ENCODE results near the gene ZNF576. TPM values are rescaled to one million over a fixed set of nuclear protein-coding genes. Genes with fewer than 3 reads are reported as not detected.

Gene ZNF576
- total and polyA plus RNA-seq, 9 of the 15 experiments (the other 6 are each of a cell fraction or from before 2014, with no cell fraction given): 6.8 to 18.2 (median 12.2) TPM

DNA sequence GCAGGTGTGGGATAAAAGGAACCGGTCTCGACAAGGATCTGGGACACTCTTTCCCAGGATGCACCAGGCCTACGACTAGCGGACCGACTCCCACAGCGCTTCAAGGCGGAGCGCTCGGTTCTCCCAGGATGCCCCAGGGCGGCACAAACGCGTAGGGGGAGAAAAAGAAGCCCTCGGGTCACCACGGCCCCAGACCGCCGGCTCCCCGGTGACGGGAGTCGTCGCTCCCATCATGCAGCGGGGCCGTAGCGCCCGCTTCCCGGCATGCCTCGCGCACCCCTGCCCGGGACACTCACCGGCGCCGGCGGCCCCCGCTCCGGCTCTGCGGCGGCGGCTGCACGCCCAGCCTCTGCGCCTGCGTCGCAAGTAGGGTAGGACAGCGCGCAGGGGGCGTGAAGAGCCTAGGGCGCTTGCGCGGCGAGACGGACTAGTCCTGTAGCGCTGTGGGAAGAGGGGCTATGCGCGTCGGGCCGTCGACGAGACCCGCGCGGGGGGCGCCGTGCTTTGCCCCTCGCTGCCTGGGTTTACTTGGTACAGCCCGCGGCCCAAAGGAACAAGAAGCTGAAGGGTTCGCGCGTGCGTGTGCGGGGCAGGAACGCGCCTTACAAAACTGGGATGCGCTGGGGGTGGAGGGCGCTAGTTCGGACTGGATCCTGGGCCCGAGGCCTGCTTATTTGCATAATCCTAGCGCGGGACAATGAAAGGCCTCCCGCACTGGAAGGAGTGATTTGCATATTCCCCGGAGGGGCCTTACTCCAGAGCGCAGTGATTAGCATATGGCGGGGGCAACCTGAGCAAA lies 23.1 kb downstream of the ZNF576 start, which contains the start of gene ZNF428 (continued):
- TF ChIP-seq, protein P1, sequence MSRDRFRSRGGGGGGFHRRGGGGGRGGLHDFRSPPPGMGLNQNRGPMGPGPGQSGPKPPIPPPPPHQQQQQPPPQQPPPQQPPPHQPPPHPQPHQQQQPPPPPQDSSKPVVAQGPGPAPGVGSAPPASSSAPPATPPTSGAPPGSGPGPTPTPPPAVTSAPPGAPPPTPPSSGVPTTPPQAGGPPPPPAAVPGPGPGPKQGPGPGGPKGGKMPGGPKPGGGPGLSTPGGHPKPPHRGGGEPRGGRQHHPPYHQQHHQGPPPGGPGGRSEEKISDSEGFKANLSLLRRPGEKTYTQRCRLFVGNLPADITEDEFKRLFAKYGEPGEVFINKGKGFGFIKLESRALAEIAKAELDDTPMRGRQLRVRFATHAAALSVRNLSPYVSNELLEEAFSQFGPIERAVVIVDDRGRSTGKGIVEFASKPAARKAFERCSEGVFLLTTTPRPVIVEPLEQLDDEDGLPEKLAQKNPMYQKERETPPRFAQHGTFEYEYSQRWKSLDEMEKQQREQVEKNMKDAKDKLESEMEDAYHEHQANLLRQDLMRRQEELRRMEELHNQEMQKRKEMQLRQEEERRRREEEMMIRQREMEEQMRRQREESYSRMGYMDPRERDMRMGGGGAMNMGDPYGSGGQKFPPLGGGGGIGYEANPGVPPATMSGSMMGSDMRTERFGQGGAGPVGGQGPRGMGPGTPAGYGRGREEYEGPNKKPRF (IDR thresholded peaks at IDR 0.05; ENCODE audit: low read depth, low read length): no peak
- TF ChIP-seq GATA2 (CRISPR knock-in tag; IDR thresholded peaks at IDR 0.05) (no peak), HDAC1 (IDR thresholded peaks at IDR 0.05) (0 out of 4 replicates have a peak, but pooled peaks of 1 of the 2 experiments have one; percentile 10), NCOR1 (IDR thresholded peaks at IDR 0.05) (0 out of 2 replicates have a peak, but pooled peaks have one; percentile 10), TRIM24 (IDR thresholded peaks at IDR 0.05) (no peak), RBM15 (IDR thresholded peaks at IDR 0.05; ENCODE audit: insufficient read depth, low read length) (no peak), U2AF2 (optimal IDR thresholded peaks at IDR 0.05; ENCODE audit: low read depth, low read length) (no peak), RBFOX2 (IDR thresholded peaks at IDR 0.05; ENCODE audit: low read depth, low read length) (peak; percentile 97), HNRNPUL1 (IDR thresholded peaks at IDR 0.05; ENCODE audit: low read length) (no peak), ESRRB (CRISPR knock-in tag; IDR thresholded peaks at IDR 0.05; ENCODE audit: borderline replicate concordance) (no peak), DLX4 (CRISPR knock-in tag; IDR thresholded peaks at IDR 0.05) (no peak), CCAR2 (IDR thresholded peaks at IDR 0.05; ENCODE audit: low read depth, low read length) (no peak), NCOA1 (IDR thresholded peaks at IDR 0.05; ENCODE audit: low read depth) (no peak; the same call in 1 of the 2 replicates), BCL6 (CRISPR knock-in tag; IDR thresholded peaks at IDR 0.05) (no peak), ZNF175 (CRISPR knock-in tag; IDR thresholded peaks at IDR 0.05; ENCODE audit: low read depth) (0 out of 2 replicates have a peak, but pooled peaks have one; percentile 26)
- TF ChIP-seq, protein P2, sequence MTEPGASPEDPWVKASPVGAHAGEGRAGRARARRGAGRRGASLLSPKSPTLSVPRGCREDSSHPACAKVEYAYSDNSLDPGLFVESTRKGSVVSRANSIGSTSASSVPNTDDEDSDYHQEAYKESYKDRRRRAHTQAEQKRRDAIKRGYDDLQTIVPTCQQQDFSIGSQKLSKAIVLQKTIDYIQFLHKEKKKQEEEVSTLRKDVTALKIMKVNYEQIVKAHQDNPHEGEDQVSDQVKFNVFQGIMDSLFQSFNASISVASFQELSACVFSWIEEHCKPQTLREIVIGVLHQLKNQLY (CRISPR knock-in tag; conservative IDR thresholded peaks at IDR 0.05): no peak
- TF ChIP-seq, protein P3, sequence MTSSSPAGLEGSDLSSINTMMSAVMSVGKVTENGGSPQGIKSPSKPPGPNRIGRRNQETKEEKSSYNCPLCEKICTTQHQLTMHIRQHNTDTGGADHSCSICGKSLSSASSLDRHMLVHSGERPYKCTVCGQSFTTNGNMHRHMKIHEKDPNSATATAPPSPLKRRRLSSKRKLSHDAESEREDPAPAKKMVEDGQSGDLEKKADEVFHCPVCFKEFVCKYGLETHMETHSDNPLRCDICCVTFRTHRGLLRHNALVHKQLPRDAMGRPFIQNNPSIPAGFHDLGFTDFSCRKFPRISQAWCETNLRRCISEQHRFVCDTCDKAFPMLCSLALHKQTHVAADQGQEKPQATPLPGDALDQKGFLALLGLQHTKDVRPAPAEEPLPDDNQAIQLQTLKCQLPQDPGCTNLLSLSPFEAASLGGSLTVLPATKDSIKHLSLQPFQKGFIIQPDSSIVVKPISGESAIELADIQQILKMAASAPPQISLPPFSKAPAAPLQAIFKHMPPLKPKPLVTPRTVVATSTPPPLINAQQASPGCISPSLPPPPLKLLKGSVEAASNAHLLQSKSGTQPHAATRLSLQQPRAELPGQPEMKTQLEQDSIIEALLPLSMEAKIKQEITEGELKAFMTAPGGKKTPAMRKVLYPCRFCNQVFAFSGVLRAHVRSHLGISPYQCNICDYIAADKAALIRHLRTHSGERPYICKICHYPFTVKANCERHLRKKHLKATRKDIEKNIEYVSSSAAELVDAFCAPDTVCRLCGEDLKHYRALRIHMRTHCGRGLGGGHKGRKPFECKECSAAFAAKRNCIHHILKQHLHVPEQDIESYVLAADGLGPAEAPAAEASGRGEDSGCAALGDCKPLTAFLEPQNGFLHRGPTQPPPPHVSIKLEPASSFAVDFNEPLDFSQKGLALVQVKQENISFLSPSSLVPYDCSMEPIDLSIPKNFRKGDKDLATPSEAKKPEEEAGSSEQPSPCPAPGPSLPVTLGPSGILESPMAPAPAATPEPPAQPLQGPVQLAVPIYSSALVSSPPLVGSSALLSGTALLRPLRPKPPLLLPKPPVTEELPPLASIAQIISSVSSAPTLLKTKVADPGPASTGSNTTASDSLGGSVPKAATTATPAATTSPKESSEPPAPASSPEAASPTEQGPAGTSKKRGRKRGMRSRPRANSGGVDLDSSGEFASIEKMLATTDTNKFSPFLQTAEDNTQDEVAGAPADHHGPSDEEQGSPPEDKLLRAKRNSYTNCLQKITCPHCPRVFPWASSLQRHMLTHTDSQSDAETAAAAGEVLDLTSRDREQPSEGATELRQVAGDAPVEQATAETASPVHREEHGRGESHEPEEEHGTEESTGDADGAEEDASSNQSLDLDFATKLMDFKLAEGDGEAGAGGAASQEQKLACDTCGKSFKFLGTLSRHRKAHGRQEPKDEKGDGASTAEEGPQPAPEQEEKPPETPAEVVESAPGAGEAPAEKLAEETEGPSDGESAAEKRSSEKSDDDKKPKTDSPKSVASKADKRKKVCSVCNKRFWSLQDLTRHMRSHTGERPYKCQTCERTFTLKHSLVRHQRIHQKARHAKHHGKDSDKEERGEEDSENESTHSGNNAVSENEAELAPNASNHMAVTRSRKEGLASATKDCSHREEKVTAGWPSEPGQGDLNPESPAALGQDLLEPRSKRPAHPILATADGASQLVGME (CRISPR knock-in tag; IDR thresholded peaks at IDR 0.05): 0 out of 2 replicates have a peak, but pooled peaks have one; percentile 22
